Cortex of kidney (tissue), 1 donor: ENCODE measurements around the gene BRCA1.
"Not testable (repeated sequence)": the region's sequence is repeated elsewhere in the genome, so short reads cannot be mapped to it uniquely, and the experiment has no call there.

Experiments
- DNase-seq: peaks from one replicate; lab custom pipeline; 2025; lab: John Stamatoyannopoulos, UW

Gene BRCA1

GRCh38 chr17:43069368-43069898, 55.7 kb downstream of the BRCA1 start:
- DNase-seq: no peak

GRCh38 chr17:43068570-43069367, 56.4 kb downstream of the BRCA1 start:
- DNase-seq: no peak

- DNase-seq: no peak
Observed at GRCh38 chr17:43062984-43063638, 62.1 kb downstream of the BRCA1 start.

GRCh38 chr17:43056051-43056450, 69.1 kb downstream of the BRCA1 start:
- DNase-seq: no peak

GRCh38 chr17:43053008-43053407, 72.2 kb downstream of the BRCA1 start:
- DNase-seq: not testable (repeated sequence)

GRCh38 chr17:43051969-43052368, 73.2 kb downstream of the BRCA1 start:
- no peak for DNase-seq

GRCh38 chr17:43044024-43044423, 81.1 kb downstream of the BRCA1 start:
- no peak for DNase-seq

- DNase-seq: no peak
Observed at GRCh38 chr17:43043307-43043706, 81.9 kb downstream of the BRCA1 start.

DNA sequence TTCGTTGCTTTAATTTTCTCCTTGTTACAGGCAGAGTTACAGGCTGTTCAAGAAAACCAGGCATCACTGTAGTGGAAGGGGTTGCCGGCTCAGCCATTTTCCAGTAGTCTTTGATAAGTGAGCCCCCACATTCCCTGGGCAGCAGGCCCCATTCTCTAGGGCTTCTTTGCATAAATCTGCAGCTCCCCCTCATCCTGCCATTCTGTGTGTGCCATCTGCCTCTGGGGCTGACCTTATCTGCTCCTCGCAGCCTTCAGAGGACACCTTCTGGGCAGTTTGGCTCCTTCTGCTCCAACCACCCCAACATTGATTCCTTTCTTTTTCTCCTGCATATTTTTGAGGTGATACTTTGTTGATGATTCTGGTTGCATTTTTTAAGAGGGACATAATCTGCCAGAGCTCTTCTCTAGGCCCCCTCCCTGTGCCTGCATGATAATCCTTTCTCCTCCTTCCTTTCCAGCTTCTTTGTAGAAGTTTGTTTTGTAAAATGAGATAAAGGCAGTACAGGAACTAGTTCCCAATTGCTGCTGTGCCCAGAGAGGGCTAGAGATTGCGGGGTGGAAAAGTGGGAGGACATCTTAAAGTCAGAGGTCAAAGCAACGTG, 83.0 kb downstream of the BRCA1 start:
- no peak for DNase-seq

DNA sequence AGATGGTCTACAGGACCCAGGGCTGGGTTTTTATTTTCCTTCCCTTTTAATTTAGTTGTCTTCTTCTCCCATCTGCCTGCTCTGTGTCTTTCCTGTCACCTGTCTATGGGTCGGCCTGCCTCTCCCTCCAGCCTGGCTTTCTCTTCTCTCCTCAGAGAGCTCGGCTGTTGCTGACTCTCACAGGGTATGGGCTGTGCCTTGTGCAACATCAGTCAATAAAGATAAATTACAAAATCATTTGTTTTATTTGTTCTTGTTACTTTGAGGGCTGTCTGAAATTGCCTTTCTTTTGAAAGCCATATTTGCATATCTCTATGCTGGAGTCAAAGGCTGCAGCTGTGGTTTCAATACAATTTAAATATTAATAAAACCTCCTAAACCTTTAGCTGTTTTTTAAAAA, 84.5 kb downstream of the BRCA1 start:
- no peak for DNase-seq

- no peak for DNase-seq
Observed at GRCh38 chr17:43039646-43040045, 85.5 kb downstream of the BRCA1 start.

DNA sequence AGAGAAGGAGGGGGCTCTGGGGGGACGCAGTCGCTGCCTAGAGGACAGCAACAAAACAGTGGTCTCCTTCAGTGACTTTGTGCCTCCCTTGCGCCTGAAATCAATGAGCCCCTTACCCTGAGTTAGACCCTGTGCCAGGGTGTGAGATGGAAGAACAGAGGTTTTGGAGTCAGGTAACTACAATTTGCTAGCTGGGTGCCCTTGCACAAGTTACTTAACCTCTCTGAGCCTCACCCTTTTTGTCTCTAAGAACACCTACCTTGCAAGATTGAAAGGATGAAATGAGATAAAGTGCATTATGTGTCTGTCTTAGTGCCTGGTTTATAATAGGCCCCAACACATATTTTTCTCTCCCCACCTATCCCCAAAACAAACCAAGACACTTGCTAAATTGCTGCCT, 90.3 kb downstream of the BRCA1 start:
- DNase-seq: no peak

DNA sequence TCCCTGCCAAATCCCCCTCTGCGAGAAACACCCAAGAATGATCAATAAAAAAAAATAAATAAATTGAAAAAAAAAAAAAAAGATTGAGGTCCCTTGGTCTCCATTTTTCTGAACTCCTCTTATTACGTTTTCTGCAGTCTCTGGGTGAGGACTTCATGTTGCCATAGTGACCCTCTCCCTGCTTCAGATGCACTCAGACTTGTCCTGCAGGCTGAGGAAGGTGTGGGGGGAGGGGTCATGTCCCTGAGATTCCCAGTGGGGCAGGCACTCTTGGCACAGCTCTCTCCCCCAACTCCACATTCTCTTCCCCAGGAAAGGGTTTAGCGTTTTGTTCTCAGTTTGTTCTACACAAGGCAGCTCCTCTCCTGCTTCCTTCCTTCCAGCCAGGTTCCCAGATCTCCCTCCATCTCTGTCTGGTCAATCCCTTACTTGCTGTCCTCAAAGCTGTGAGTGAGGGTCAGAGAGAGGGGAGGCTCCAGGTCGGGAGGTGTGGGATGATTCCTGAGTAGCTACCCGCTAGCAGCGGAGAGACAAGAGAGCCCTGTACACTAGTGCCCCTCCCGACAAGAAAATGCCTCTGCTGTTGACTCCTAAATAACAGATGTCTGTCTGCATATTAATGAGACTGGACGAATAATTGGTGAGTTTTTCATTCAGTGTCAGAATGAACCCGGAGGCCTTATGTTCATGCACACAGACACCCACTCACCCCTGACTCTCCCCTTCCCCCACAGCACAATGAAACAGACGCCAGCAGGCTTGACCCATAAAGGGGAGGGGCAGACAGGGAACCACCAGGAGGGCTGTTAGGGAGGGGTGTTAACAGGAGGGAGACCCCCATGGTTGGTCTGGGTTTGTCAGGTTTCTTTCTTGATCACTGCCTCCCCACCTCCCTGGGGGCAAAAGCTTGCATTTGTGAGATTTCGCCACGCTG, 90.9 kb downstream of the BRCA1 start:
- no peak for DNase-seq

DNA sequence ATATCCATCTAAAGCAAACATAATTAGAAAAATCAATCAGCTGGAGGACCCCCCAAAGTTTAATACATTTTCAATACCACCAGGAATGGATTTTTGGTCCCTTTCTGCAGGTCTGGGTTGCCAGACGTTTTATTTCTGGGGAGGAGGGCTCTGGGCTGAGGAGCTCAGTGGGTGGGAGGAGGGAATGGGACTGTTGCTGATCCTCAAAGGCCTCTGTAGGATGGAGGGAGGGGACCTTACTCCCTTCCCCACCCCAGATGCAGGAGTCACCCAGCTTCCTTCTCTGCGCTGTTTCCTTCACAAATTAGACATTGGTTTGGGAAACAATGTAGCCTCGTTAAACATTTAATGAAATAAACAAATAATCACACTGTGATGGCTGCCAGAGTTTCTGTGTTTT, 93.5 kb downstream of the BRCA1 start:
- no peak for DNase-seq

DNA sequence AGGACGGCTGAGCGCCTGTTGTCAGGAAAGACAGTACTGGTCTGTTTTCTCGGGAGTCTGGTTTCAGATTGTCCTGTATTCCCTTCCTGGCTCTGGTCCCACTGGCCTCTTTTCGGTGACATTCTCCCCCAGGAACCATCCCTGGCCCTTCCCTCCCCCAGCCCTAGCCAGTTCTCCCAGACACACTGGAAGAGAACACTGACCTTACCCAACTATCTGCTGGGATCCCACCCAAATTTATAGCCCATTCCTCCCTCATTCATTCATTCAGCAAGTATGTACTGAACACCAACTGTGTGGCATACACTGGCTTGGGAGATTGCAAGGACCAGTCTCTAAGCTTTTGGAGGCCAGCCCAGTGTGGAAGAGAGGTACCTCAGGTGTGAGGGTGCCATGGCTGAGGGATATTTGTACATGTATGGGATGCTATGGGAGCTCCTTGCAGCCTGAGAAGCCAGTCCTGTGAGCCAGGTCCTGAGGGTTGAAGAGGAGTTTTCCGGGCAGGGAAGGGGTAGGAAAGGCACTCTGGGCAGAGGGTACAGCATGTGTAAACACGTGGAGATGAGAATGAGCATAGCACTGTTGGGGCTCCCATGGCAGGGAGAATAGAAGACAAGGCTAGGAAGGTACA, 94.9 kb downstream of the BRCA1 start:
- DNase-seq: no peak

DNA sequence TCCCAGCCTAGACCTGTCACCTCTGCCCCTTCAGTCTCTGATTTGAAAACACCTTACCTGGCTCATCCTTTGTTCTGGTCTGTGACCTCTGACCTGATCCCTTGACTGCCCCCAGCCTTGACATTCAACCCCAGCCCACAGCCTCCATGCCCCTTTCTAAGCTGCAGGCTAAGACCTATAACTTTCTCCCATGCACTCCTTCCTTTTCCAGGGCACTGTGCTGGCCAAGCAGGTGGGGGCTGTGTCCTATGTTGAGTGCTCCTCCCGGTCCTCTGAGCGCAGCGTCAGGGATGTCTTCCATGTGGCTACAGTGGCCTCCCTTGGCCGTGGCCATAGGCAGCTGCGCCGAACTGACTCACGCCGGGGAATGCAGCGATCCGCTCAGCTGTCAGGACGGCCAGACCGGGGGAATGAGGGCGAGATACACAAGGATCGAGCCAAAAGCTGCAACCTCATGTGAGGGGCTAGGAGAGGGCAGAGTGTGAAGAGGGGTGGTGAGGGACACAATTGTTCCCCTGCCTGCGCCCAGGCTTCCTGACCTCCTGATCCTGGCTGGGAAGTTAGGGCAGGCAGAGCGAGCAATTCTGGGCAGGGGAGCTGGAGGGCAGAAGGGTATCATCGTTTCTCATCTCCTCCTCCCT, 96.8 kb downstream of the BRCA1 start:
- DNase-seq: no peak

DNA sequence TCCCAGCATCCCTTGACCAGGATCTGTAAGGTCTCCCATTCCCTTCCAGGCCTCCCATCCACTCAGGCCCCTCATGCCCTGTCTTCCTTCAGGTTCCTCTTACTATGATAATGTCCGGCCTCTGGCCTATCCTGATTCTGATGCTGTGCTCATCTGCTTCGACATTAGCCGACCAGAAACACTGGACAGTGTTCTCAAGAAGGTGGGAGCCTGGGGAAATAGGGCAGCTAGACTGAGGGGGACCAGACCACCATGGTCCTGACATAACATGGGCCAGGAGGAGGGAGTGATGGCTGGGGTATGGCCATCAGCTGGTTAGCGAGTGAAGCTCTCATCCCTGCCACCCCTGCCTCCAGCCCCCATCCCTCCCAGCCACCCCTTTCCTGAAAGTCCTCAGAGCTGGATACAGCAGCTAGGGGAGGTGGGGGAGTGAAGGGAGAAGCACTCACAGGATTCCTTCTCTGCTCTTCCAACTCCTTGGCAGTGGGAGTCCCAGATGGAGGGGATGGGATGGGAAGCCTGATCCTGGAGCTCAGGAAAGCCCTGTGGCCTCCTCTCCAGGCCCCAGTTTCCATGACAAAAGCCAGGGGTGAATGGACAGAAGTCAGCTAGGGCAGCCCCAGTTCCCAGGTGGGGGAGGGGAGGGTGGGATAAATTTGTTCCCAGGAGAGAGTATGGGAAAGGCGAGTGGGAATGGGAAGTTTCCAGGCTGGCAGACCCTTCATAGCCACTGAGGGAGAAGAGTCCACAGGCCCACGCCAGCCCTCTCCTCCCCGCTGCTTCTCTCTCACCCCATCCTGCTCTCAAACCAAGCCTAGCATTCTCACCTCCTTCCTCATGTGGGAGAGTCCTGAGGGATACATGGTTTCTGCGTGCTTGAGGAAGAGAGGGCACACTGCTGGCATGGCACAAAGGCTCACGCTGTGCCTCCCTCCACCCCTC, 97.8 kb downstream of the BRCA1 start:
- no peak for DNase-seq

- DNase-seq: no peak
Observed at GRCh38 chr17:43026595-43026994, 98.6 kb downstream of the BRCA1 start.

GRCh38 chr17:43025766-43026537, 99.2 kb downstream of the BRCA1 start:
- no peak for DNase-seq
